GM12865 (cell line): ENCODE data around the gene CD14.

Source experiments
- DNase-seq: peaks from one replicate; pipeline ENCODE4 v3.0.0; 2010; ENCODE audit warnings: low read depth
- H3K4me3 ChIP-seq: 2 replicates; pipeline ENCODE4 v1.5.1; 2011; ENCODE audit warnings: mild to moderate bottlenecking, low read depth, low read length, control low read depth
- TF ChIP-seq, protein P1 (sequence below): IDR thresholded peaks from 2 replicates; pipeline ENCODE4 v1.5.1; 2011; ENCODE audit warnings: low read length, control low read depth, low read depth, inconsistent platforms; ENCODE audit not compliant: insufficient read depth; ENCODE audit errors: missing control alignments

CD14 gene

DNA sequence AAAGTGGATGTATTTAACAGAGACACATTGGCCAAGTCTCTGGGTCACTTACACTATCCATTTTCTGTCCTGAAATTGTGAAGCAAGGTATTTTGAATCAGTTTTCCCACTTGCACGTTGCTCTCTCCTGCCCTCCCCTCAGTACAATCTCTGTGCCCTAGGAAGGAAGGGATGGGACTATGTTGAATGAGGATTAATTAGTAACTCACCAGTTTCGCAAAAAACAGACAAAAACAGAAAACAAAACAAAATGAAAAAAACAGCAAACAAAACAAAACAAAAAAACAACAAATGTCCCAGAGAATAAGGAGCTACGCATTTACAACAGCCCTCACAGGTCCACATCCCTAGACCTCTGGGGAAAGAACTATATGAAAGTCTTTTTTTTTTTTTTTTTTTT lies 1.1 kb upstream of the CD14 start:
- no peak overlapping the region for H3K4me3 ChIP-seq
- TF ChIP-seq, protein P1, sequence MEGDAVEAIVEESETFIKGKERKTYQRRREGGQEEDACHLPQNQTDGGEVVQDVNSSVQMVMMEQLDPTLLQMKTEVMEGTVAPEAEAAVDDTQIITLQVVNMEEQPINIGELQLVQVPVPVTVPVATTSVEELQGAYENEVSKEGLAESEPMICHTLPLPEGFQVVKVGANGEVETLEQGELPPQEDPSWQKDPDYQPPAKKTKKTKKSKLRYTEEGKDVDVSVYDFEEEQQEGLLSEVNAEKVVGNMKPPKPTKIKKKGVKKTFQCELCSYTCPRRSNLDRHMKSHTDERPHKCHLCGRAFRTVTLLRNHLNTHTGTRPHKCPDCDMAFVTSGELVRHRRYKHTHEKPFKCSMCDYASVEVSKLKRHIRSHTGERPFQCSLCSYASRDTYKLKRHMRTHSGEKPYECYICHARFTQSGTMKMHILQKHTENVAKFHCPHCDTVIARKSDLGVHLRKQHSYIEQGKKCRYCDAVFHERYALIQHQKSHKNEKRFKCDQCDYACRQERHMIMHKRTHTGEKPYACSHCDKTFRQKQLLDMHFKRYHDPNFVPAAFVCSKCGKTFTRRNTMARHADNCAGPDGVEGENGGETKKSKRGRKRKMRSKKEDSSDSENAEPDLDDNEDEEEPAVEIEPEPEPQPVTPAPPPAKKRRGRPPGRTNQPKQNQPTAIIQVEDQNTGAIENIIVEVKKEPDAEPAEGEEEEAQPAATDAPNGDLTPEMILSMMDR, result no peak
- DNase-seq, result no peak

DNA sequence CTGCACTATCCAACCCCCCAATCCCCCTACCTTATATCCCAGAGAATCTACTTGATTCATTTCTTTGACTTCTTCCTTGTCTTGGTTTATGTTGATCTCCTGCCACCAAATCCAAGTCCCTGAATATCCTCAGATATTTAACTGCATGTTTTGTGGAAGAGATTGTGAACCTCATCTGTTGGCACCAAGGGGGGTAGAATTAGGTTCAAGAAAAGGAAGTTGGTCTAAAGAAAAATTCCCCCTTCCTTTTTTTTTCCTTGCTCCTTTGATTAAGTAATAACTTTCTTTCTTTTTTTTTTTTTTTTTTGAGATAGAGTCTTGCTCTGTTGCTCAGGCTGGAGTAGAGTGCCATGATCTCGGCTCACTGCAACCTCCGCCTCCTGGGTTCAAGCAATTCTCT lies 526 bp upstream of the CD14 start:
- no peak overlapping the region for H3K4me3 ChIP-seq

DNA sequence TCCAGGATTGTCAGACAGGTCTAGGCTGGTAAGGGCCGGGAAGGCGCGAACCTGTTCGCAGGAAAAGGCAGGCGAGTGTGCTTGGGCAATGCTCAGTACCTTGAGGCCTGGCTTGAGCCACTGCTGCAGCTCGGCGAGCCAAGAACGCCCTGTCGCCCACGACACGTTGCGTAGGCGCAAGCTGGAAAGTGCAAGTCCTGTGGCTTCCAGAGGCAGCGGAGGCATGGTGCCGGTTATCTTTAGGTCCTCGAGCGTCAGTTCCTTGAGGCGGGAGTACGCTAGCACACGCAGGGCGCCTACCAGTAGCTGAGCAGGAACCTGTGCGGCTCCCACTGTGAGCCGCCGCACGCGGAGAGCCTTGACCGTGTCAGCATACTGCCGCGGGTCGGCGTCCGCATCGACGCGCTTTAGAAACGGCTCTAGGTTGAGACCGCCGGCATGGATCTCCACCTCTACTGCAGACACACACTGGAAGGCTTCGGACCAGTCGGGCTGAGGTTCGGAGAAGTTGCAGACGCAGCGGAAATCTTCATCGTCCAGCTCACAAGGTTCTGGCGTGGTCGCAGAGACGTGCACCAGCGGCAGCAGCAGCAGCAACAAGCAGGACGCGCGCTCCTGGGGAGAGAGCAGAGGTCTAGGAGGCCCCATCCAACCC lies 482 bp downstream of the CD14 start:
- TF ChIP-seq, protein P1, result no peak
- H3K4me3 ChIP-seq, result peak overlapping the region; percentile 48
- peak; percentile 69 for DNase-seq

More for the DNA sequence above, 526 bp upstream of the CD14 start:
- TF ChIP-seq, protein P1, result no peak
- no peak for DNase-seq

DNA sequence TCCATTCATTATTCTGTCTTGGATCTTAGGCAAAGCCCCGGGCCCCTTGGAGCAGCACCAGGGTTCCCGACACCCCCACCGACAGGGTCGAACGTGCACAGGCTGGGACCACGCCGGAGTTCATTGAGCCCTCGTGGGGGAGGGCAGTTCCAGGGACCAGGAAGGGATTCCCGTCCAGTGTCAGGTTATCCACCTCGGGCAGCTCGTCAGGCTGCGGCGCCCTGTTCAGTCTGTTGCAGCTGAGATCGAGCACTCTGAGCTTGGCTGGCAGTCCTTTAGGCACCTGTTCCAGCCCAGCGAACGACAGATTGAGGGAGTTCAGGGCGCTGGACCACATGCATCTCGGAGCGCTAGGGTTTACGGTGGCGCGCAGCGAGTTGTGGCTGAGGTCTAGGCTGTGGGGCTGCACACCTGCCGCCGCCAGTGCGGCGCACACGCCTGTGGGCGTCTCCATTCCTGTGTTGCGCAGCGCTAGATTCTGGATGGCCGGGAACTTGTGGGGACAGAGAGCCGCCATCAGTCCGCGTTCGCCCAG lies 1.1 kb downstream of the CD14 start:
- no peak for DNase-seq
- TF ChIP-seq, protein P1, result no peak
- H3K4me3 ChIP-seq, result peak overlapping the region; percentile 48

DNA sequence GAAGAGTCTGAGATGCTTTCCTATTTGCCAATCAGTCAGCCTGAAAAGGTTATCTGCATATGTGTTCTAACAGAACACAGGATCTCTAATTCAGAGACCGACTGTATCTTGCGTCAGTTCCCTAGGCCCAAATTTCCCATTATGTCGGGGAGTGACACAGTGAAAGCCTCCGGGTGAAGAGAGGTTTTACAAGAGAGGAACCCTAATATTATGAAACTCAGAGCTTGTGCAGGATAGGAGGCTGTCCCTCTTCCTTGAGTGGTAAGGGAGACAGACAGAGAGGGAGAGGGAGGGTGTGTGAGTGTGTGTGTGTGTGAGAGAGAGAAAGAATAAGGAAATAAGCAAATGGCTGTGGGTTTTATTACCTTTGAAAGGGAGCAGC lies 1.9 kb downstream of the CD14 start:
- no peak overlapping the region for H3K4me3 ChIP-seq
- DNase-seq, result no peak
- TF ChIP-seq, protein P1, result no peak

DNA sequence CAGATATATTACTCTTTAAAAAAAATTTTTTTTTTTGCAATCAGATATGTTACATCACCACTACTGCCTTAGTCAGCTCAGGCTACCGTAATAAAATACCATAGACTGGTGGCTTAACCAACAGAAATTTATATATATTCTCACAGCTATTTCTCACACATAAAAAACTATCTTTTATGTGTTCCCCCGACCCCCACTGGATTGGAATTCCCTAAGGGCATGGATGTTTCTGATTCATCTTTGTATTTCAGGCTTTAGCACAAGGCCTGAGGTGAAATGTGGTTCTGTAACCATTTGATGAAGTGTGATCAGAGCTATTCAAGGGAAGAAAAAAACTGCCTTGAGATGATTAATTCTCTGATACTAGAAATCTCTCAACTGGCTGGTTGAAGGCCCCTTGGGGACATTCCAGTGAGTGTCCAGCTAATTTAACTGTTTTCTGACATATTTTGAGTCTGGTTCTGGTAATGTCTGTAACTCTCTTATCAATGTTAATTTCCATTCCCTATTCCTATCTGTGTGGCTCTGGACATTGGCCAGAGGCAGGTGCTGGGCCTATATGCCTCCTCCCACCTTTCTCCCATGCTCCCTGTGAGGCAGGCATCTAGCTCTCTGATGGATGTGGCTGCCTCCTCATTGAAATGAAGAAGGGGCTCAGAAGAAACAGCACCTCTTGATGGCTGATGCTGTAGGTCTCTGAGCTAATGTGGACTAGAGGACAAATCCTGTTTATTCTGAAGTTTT lies 2.5 kb downstream of the CD14 start:
- H3K4me3 ChIP-seq, result no peak overlapping the region
- TF ChIP-seq, protein P1, result no peak
- no peak for DNase-seq
